Activated CD8-positive, alpha-beta T cell treated with anti-CD3 and anti-CD28 coated beads for 36 hours (primary cell): Measurements from ENCODE around the gene GNG7. TPM values are rescaled to one million over a fixed set of nuclear protein-coding genes. Genes with fewer than 3 reads are reported as not detected.

ENCODE experiments used
- ATAC-seq: fragments of 200-7000 bp; cut with Tn5 transposase; one replicate; pipeline ENCODE4 v1.10.0; 2021; ENCODE audit warnings: mild to moderate bottlenecking, moderate library complexity
- CTCF ChIA-PET: fragments of 350-600 bp; sonication (Branson Sonifier 250); formaldehyde crosslinking; loops from one replicate; lab custom pipeline; 2021; ENCODE audit warnings: antibody characterized with exemption; lab: Charles Lee
- POLR2A ChIA-PET: fragments of 350-600 bp; sonication (Branson Sonifier 250); formaldehyde crosslinking; loops from one replicate; lab custom pipeline; 2021; ENCODE audit warnings: antibody characterized with exemption; lab: Charles Lee
- DNase-seq: peaks from one replicate; pipeline ENCODE4 v3.0.0-alpha.2; 2020
- H3K27ac Mint-ChIP-seq: one replicate; pipeline ENCODE4 v1.8.0; 2021; ENCODE audit warnings: mild to moderate bottlenecking, mixed read lengths
- H3K27me3 Mint-ChIP-seq: one replicate; pipeline ENCODE4 v1.8.0; 2021; ENCODE audit warnings: mixed read lengths
- H3K36me3 Mint-ChIP-seq: one replicate; pipeline ENCODE4 v1.8.0; 2021; ENCODE audit warnings: low read depth, mixed read lengths
- H3K4me1 Mint-ChIP-seq: one replicate; pipeline ENCODE4 v1.8.0; 2021; ENCODE audit warnings: low read depth, mixed read lengths
- H3K4me3 Mint-ChIP-seq: one replicate; pipeline ENCODE4 v1.8.0; 2021; ENCODE audit warnings: mild to moderate bottlenecking, moderate library complexity, mixed read lengths
- H3K9me3 Mint-ChIP-seq: one replicate; pipeline ENCODE4 v1.8.0; 2021; ENCODE audit warnings: mixed read lengths
- CTCF ChIP-seq: fragments of 200-600 bp; IDR thresholded peaks from one replicate; pipeline ENCODE4 v1.8.0; 2022; ENCODE audit warnings: antibody characterized with exemption, mild to moderate bottlenecking
- intact Hi-C: fragments of 100-400 bp; cut with micrococcal nuclease; formaldehyde crosslinking; loops from one replicate; pipeline ENCODE4 v1.10.0; 2022
- total RNA-seq, 2 experiments: library from RNA; stranded (reverse); gene quantifications; one replicate each; pipeline ENCODE4 v1.2.3, GENCODE V29; 2021

Gene GNG7
- total RNA-seq, 2 experiments from 2014 or later: 0.27 to 0.32 TPM

- peaks cover 3% of the 10 kb centered on the region for H3K27me3 Mint-ChIP-seq
- H3K4me3 Mint-ChIP-seq: no peak overlapping the region
- DNase-seq (no peak), ATAC-seq (no peak)
- peaks cover 25% of the 10 kb centered on the region for H3K4me1 Mint-ChIP-seq
- peaks cover 6% of the 10 kb centered on the region for H3K36me3 Mint-ChIP-seq
- POLR2A ChIA-PET: interaction anchor here (1.3 kb wide), 1 partner anchor 159 kb away, joined by 4 read pairs; the partner anchor contains the start of gene GADD45B
- no peak for TF ChIP-seq CTCF
- H3K27ac Mint-ChIP-seq: no peak overlapping the region
- H3K9me3 Mint-ChIP-seq: peaks cover 16% of the 10 kb centered on the region
- intact Hi-C loops: no loop called here
- CTCF ChIA-PET: interaction anchor here (0.9 to 6.4 kb wide), 4 partner anchors 13 to 162 kb away, joined by 3 to 96 read pairs (median 18); no protein-coding TSS in a partner anchor
These were observed 68.1 kb downstream of the GNG7 start for GRCh38 chr19:2634228-2634951.

GRCh38 chr19:2633693-2634075 lies 68.8 kb downstream of the GNG7 start:
- H3K27ac Mint-ChIP-seq: no peak overlapping the region
- H3K9me3 Mint-ChIP-seq: peaks cover 21% of the 10 kb centered on the region
- DNase-seq (no peak), ATAC-seq (no peak)
- H3K4me3 Mint-ChIP-seq: no peak overlapping the region
- intact Hi-C loops: no loop called here
- ChIA-PET POLR2A (interaction anchor here (1.3 kb wide), 1 partner anchor 158 kb away, joined by 4 read pairs; the partner anchor contains the start of gene GADD45B), CTCF (interaction anchor here (0.9 to 6.4 kb wide), 4 partner anchors 13 to 161 kb away, joined by 3 to 96 read pairs (median 18); no protein-coding TSS in a partner anchor)
- TF ChIP-seq CTCF: no peak
- peaks cover 26% of the 10 kb centered on the region for H3K4me1 Mint-ChIP-seq
- H3K36me3 Mint-ChIP-seq: peaks cover 11% of the 10 kb centered on the region
- H3K27me3 Mint-ChIP-seq: no peaks in the 10 kb centered on the region

- Mint-ChIP-seq H3K4me1 (peaks cover 30% of the 10 kb centered on the region), H3K36me3 (peaks cover 14% of the 10 kb centered on the region), H3K4me3 (no peak overlapping the region), H3K27ac (peak overlapping the region; percentile 42), H3K27me3 (no peaks in the 10 kb centered on the region), H3K9me3 (peaks cover 32% of the 10 kb centered on the region)
- intact Hi-C loops: no loop called here
- CTCF ChIA-PET: interaction anchor here (1.0 to 2.2 kb wide), 3 partner anchors 10 to 20 kb away, joined by 5 to 15 read pairs (median 7); no protein-coding TSS in a partner anchor
- TF ChIP-seq CTCF: no peak
- POLR2A ChIA-PET: interaction anchor here (0.8 to 2.0 kb wide), 4 partner anchors 11 to 204 kb away, joined by 3 to 11 read pairs (median 6); partner anchors contain the start of gene TIMM13
- DNase-seq: no peak
- no peak for ATAC-seq
These were observed 71.2 kb downstream of the GNG7 start for GRCh38 chr19:2631213-2631821.

GRCh38 chr19:2630352-2631001 lies 72.0 kb downstream of the GNG7 start:
- no peak overlapping the region for H3K27ac Mint-ChIP-seq
- POLR2A ChIA-PET: interaction anchor here (1.2 to 2.0 kb wide), 3 partner anchors 10 to 154 kb away, joined by 4 to 11 read pairs (median 7); no protein-coding TSS in a partner anchor
- no peak for TF ChIP-seq CTCF
- H3K27me3 Mint-ChIP-seq: no peaks in the 10 kb centered on the region
- H3K4me3 Mint-ChIP-seq: no peak overlapping the region
- H3K9me3 Mint-ChIP-seq: peaks cover 32% of the 10 kb centered on the region
- H3K4me1 Mint-ChIP-seq: peaks cover 30% of the 10 kb centered on the region
- intact Hi-C loops: no loop called here
- H3K36me3 Mint-ChIP-seq: peaks cover 14% of the 10 kb centered on the region
- ATAC-seq (no peak), DNase-seq (no peak)
- CTCF ChIA-PET: interaction anchor here (1.0 to 2.2 kb wide), 4 partner anchors 9 to 19 kb away, joined by 3 to 15 read pairs (median 6); no protein-coding TSS in a partner anchor
